ENCODE results near the gene RAPGEF1.

GRCh38 chr9:131651599-131651998 is 88.3 kb downstream of the RAPGEF1 start:
- TF ChIP-seq CHD2 (IDR thresholded peaks at IDR 0.05; ENCODE audit: low read length, partially characterized antibody) (no peak), ZNF302 (CRISPR knock-in tag; IDR thresholded peaks at IDR 0.05) (no peak)
